GM12878 (cell line): Measurements from ENCODE around the gene RRP15. TPM values are rescaled to one million over a fixed set of nuclear protein-coding genes. Genes with fewer than 3 reads are reported as not detected.

ENCODE experiments used
- ATAC-seq: fragments of 200-7000 bp; cut with Tn5 transposase; 3 replicates; pipeline ENCODE4 v1.9.1; 2020; ENCODE audit warnings: mild to moderate bottlenecking, moderate library complexity
- BruUV-seq: library from RNA; stranded (reverse); fragments of 400-500 nt; replicated peaks from 2 replicates; lab custom pipeline; 2021; lab: Mats Ljungman, UMichigan
- CTCF ChIA-PET: fragments of 300-600 bp; sonication (Branson Sonifier 250); formaldehyde crosslinking; extraction: SDS; loops from one replicate; lab custom pipeline; 2021; ENCODE audit warnings: inconsistent platforms; lab: Yijun Ruan, JAX
- POLR2A ChIA-PET: fragments of 350-600 bp; formaldehyde crosslinking; extraction: SDS; loops from one replicate; lab custom pipeline; 2021; ENCODE audit warnings: inconsistent platforms; lab: Charles Lee
- RAD21 ChIA-PET: fragments of 300-600 bp; sonication (Branson Sonifier 250); formaldehyde crosslinking; loops from one replicate; lab custom pipeline; 2023; ENCODE audit warnings: antibody characterized with exemption; ENCODE audit not compliant: unreplicated experiment; lab: Charles Lee
- SMC1A ChIA-PET: fragments of 300-600 bp; sonication (Branson Sonifier 250); formaldehyde crosslinking; loops from one replicate; lab custom pipeline; 2023; ENCODE audit not compliant: unreplicated experiment, uncharacterized antibody; lab: Charles Lee
- DNase-seq: peaks from one replicate; pipeline ENCODE4 v3.0.0-alpha.2; 2011; ENCODE audit warnings: low read depth, low spot score
- FAIRE-seq: peaks from 3 replicates; lab custom pipeline; 2011; peaks lifted over from hg19 to GRCh38; lab: Jason Lieb, UNC
- H2AFZ ChIP-seq: 2 replicates; pipeline ENCODE4 v1.6.0; 2011; ENCODE audit warnings: low read depth, low read length, control low read depth; ENCODE audit not compliant: control insufficient read depth
- H3K27ac ChIP-seq: 2 replicates; pipeline ENCODE4 v1.5.1; 2011; ENCODE audit warnings: control low read depth; ENCODE audit not compliant: control insufficient read depth, insufficient read depth
- H3K27me3 ChIP-seq, 2 experiments: replicated peaks in 1 of 2; 2 replicates each; pipeline versions ENCODE4 v1.6.0 to v1.6.1; 2011; ENCODE audit warnings: low read length in 1 of 2; ENCODE audit not compliant: control insufficient read depth in 2 of 2, insufficient read depth in 2 of 2
- H3K36me3 ChIP-seq, 2 experiments: 2 replicates each; pipeline ENCODE4 v1.5.1; 2011; ENCODE audit warnings: low read length in 1 of 2; ENCODE audit not compliant: control insufficient read depth in 2 of 2, insufficient read depth in 2 of 2
- H3K4me1 ChIP-seq: 2 replicates; pipeline ENCODE4 v1.6.1; 2011; ENCODE audit warnings: mild to moderate bottlenecking, low read length, moderate library complexity, mixed read lengths; ENCODE audit not compliant: control insufficient read depth, insufficient read depth
- H3K4me2 ChIP-seq: 2 replicates; pipeline ENCODE4 v1.6.0; 2011; ENCODE audit warnings: control low read depth; ENCODE audit not compliant: control insufficient read depth, insufficient read depth
- H3K4me3 ChIP-seq: fragments of 200-600 bp; sonication (generic); 2 replicates; pipeline ENCODE4 v1.5.1; 2016
- H3K79me2 ChIP-seq: 2 replicates; pipeline ENCODE4 v1.6.0; 2011; ENCODE audit warnings: low read length; ENCODE audit not compliant: control insufficient read depth, insufficient read depth
- H3K9ac ChIP-seq: 2 replicates; pipeline ENCODE4 v1.8.0; 2011; ENCODE audit warnings: low read length, control low read depth, mixed read lengths; ENCODE audit not compliant: control insufficient read depth, insufficient read depth
- H3K9me3 ChIP-seq: replicated peaks from 3 replicates; pipeline ENCODE4 v1.5.1; 2011; ENCODE audit warnings: mild to moderate bottlenecking, low read length; ENCODE audit not compliant: control insufficient read depth, insufficient read depth
- H4K20me1 ChIP-seq: 2 replicates; pipeline ENCODE4 v1.6.0; 2011; ENCODE audit not compliant: control insufficient read depth, insufficient read depth
- ASH2L ChIP-seq: fragments of 300-600, 200-600 bp; sonication (generic); IDR thresholded peaks from 2 replicates; pipeline ENCODE4 v1.6.1; 2017; ENCODE audit warnings: low read depth, mild to moderate bottlenecking, borderline replicate concordance
- BHLHE40 ChIP-seq, 2 experiments: fragments of 450-650 bp in 1 of 2; IDR thresholded peaks; 2 replicates each; pipeline ENCODE4 v1.6.1; 2011 to 2017; ENCODE audit warnings: low read depth in 2 of 2, borderline replicate concordance in 1 of 2, improper control_type of control experiment in 1 of 2, low read length in 1 of 2, mild to moderate bottlenecking in 1 of 2
- CHD4 ChIP-seq: fragments of 200-600 bp; sonication (generic); IDR thresholded peaks from 2 replicates; pipeline ENCODE4 v1.6.1; 2016; ENCODE audit warnings: mild to moderate bottlenecking
- FOXM1 ChIP-seq: IDR thresholded peaks from 2 replicates; pipeline ENCODE4 v1.6.1; 2012; ENCODE audit warnings: low read depth, mild to moderate bottlenecking, inconsistent platforms, low read length, moderate library complexity
- JUND ChIP-seq: IDR thresholded peaks from 2 replicates; pipeline ENCODE4 v1.6.1; 2012; ENCODE audit warnings: low read depth, mild to moderate bottlenecking, low read length, improper control_type of control experiment, moderate library complexity
- MXI1 ChIP-seq: fragments of 150-350 bp; IDR thresholded peaks from 2 replicates; pipeline ENCODE4 v1.6.1; 2011; ENCODE audit warnings: low read depth, mild to moderate bottlenecking, inconsistent platforms, low read length, improper control_type of control experiment
- NFXL1 ChIP-seq: fragments of 450-650 bp; IDR thresholded peaks from 2 replicates; pipeline ENCODE4 v1.6.1; 2017; ENCODE audit warnings: antibody characterized with exemption, mild to moderate bottlenecking, borderline replicate concordance
- NR2F1 ChIP-seq: fragments of 450-650 bp; conservative IDR thresholded peaks from 2 replicates; pipeline ENCODE4 v1.6.1; 2017; ENCODE audit warnings: mild to moderate bottlenecking
- RAD21 ChIP-seq: IDR thresholded peaks from 2 replicates; pipeline ENCODE4 v1.6.1; 2011; ENCODE audit warnings: mild to moderate bottlenecking, low read depth, low read length, moderate library complexity; ENCODE audit not compliant: insufficient read depth
- TARDBP ChIP-seq: IDR thresholded peaks from 2 replicates; pipeline ENCODE4 v1.6.1; 2016; ENCODE audit warnings: borderline replicate concordance
- TCF7 ChIP-seq: IDR thresholded peaks from 2 replicates; pipeline ENCODE4 v1.6.1; 2014; ENCODE audit warnings: antibody characterized with exemption, borderline replicate concordance
- YBX1 ChIP-seq: fragments of 450-650 bp; IDR thresholded peaks from 2 replicates; pipeline ENCODE4 v1.6.1; 2016; ENCODE audit warnings: antibody characterized with exemption
- YY1 ChIP-seq: IDR thresholded peaks from 2 replicates; pipeline ENCODE4 v1.6.1; 2011; ENCODE audit warnings: low read depth, mild to moderate bottlenecking, low read length
- ZNF384 ChIP-seq: IDR thresholded peaks from 2 replicates; pipeline ENCODE4 v1.6.1; 2012; ENCODE audit warnings: low read depth, mild to moderate bottlenecking, low read length, improper control_type of control experiment, borderline replicate concordance
- WGBS: methylation state at CpG from one replicate; pipeline ENCODE4 v1.1.6; 2016; ENCODE audit warnings: low lambda C conversion rate; ENCODE audit not compliant: insufficient replicate concordance, insufficient coverage; ENCODE audit errors: missing lambda C conversion rate; 5-methylcytosine and 5-hydroxymethylcytosine counted together
- in situ Hi-C: fragments of 300-500 bp; cut with MboI; formaldehyde crosslinking; loops from 9 replicates; pipeline ENCODE4 v1.14.3; 2018; ENCODE audit warnings: mixed read lengths
- intact Hi-C: fragments of 100-400 bp; cut with micrococcal nuclease; formaldehyde crosslinking; loops from one replicate; pipeline ENCODE4 v1.14.2; 2022; ENCODE audit not compliant: unreplicated experiment
- polyA plus RNA-seq, 11 experiments: library from polyadenylated mRNA; depleted of rRNA in 4 of 11; unstranded in 6 of 11; stranded (reverse) in 5 of 11; fragments of >200 nt; fragmentation: Nextera tagmentation in 4 of 11; fragmentation: Illumina TruSeq in 1 of 11; extraction: Ambion mirVana in 4 of 11; extraction: Trizol in 1 of 11; gene quantifications; 1 replicate in 1 of 11; 2 replicates in 10 of 11; pipeline versions ENCODE4 v1.2.1 to v1.2.3, GENCODE V29; 2011 to 2016; ENCODE audit warnings: inconsistent platforms in 2 of 11, missing spikeins in 2 of 11, low read depth in 1 of 11
- total RNA-seq, 4 experiments: library from RNA; depleted of rRNA in 3 of 4; stranded (reverse); fragments of >200 nt in 3 of 4; fragmentation: Illumina TruSeq in 1 of 4; extraction: Trizol in 1 of 4; gene quantifications; 2 replicates each; pipeline versions ENCODE4 v1.2.1 to v1.2.3, GENCODE V29; 2013 to 2021
- TF ChIP-seq, protein P1 (sequence below): fragments of 450-650 bp; IDR thresholded peaks from 2 replicates; pipeline ENCODE4 v1.6.1; 2017; ENCODE audit warnings: mild to moderate bottlenecking
- TF ChIP-seq, protein P2 (sequence below): fragments of 450-650 bp; IDR thresholded peaks from 2 replicates; pipeline ENCODE4 v1.6.1; 2017; ENCODE audit warnings: antibody characterized with exemption, mild to moderate bottlenecking, moderate library complexity
- TF ChIP-seq, protein P3 (sequence below): IDR thresholded peaks from 2 replicates; pipeline ENCODE4 v1.6.1; 2012; ENCODE audit warnings: low read depth, low read length, improper control_type of control experiment

The RRP15 gene
- total and polyA plus RNA-seq, 10 of the 15 experiments (the other 5 are each of a cell fraction or from before 2014, with no cell fraction given) = 5.6 to 37.8 (median 19.1) TPM

DNA sequence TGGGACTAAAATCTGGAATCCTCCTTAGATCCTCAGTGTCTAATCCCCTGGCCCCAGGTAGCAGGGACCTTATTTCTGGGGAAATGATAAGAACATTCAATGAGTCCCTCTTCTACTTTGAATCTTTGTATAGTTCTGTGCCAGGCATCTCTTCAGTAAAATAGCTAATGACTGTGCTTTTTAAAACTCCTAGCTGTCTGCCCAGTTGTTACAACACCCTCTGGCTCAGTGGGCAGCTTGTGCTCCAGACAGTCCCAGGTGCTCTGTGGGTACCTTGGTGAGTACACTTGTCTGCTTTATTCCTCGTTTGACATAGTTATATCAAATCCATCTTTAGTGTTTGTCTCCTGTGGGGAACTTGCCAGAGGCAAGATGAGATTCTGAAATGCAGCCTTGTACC lies 78.0 kb downstream of the RRP15 start (continued):
- TF ChIP-seq, protein P1, sequence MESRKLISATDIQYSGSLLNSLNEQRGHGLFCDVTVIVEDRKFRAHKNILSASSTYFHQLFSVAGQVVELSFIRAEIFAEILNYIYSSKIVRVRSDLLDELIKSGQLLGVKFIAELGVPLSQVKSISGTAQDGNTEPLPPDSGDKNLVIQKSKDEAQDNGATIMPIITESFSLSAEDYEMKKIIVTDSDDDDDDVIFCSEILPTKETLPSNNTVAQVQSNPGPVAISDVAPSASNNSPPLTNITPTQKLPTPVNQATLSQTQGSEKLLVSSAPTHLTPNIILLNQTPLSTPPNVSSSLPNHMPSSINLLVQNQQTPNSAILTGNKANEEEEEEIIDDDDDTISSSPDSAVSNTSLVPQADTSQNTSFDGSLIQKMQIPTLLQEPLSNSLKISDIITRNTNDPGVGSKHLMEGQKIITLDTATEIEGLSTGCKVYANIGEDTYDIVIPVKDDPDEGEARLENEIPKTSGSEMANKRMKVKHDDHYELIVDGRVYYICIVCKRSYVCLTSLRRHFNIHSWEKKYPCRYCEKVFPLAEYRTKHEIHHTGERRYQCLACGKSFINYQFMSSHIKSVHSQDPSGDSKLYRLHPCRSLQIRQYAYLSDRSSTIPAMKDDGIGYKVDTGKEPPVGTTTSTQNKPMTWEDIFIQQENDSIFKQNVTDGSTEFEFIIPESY = no peak
- TF ChIP-seq BHLHE40 (IDR thresholded peaks at IDR 0.05; ENCODE audit: borderline replicate concordance in 1 of 2, low read depth in 2 of 2, low read length in 1 of 2) = no peak
- TF ChIP-seq YY1 = no peak
- no peak for TF ChIP-seq FOXM1
- TF ChIP-seq CHD4 = no peak

DNA sequence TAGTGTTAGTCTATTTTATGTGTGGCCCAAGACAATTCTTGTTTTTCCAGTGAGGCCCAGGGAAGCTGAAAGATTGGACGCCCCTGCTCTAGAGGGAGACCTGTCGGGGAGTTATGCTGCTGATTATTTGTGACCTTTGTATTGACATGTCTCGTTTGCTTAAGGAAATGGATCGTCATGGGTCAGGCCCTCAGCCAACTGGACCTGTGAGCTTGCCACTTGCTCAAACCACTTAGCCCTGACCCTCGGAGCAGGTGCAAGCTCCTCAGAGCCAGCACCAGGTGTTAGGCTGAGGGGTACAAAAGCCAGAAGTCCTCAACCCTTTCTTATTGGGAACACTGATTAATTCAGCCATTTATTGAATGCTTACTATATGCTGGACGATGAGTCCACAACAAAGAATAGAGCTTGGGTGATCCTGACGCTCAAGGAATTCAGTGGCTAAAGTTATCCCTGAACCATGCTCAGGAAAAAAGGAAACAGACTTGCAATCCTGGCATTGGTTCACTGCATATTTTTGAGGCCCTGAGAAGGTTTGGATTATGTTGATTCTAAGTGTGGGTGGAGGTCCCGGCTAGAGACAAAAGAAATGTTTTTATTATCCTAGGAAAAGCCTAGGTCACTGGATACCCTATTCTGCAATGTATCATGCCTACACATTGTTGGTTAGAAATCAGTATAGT lies 79.1 kb downstream of the RRP15 start:
- no peaks in the 10 kb centered on the region for H3K9me3 ChIP-seq
- no peak for DNase-seq
- H3K4me1 ChIP-seq = no peaks in the 10 kb centered on the region
- ATAC-seq = no peak
- H4K20me1 ChIP-seq = no peaks in the 10 kb centered on the region
- WGBS = 61% methylated on average over 8 of the region's 8 CpGs
- intact Hi-C loops = no loop called here
- no TSS peak for BruUV-seq
- no peaks in the 10 kb centered on the region for H3K79me2 ChIP-seq
- FAIRE-seq = no peak
- SMC1A ChIA-PET = interaction anchor here (1.1 kb wide), 1 partner anchor 9 kb away, joined by 4 read pairs; no protein-coding TSS in a partner anchor
- no peak overlapping the region for H3K4me2 ChIP-seq
- no peak overlapping the region for H2AFZ ChIP-seq
- H3K27me3 ChIP-seq = no peaks in the 10 kb centered on the region
- no peak overlapping the region for H3K9ac ChIP-seq
- in situ Hi-C loops = no loop called here
- POLR2A ChIA-PET = no interaction called here
- H3K4me3 ChIP-seq = no peak overlapping the region
- CTCF ChIA-PET = interaction anchor here (1.2 kb wide), 1 partner anchor 13 kb away, joined by 3 read pairs; no protein-coding TSS in a partner anchor
- no peak overlapping the region for H3K27ac ChIP-seq
- RAD21 ChIA-PET = no interaction called here
- H3K36me3 ChIP-seq = no peaks in the 10 kb centered on the region
- no peak for TF ChIP-seq YBX1
- TF ChIP-seq TCF7 = no peak
- TF ChIP-seq ZNF384 = no peak
- TF ChIP-seq TARDBP = no peak
- TF ChIP-seq RAD21 = no peak
- TF ChIP-seq NR2F1 = no peak
- TF ChIP-seq, protein P2, sequence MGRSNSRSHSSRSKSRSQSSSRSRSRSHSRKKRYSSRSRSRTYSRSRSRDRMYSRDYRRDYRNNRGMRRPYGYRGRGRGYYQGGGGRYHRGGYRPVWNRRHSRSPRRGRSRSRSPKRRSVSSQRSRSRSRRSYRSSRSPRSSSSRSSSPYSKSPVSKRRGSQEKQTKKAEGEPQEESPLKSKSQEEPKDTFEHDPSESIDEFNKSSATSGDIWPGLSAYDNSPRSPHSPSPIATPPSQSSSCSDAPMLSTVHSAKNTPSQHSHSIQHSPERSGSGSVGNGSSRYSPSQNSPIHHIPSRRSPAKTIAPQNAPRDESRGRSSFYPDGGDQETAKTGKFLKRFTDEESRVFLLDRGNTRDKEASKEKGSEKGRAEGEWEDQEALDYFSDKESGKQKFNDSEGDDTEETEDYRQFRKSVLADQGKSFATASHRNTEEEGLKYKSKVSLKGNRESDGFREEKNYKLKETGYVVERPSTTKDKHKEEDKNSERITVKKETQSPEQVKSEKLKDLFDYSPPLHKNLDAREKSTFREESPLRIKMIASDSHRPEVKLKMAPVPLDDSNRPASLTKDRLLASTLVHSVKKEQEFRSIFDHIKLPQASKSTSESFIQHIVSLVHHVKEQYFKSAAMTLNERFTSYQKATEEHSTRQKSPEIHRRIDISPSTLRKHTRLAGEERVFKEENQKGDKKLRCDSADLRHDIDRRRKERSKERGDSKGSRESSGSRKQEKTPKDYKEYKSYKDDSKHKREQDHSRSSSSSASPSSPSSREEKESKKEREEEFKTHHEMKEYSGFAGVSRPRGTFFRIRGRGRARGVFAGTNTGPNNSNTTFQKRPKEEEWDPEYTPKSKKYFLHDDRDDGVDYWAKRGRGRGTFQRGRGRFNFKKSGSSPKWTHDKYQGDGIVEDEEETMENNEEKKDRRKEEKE = no peak
- TF ChIP-seq MXI1 = no peak
- TF ChIP-seq NFXL1 = no peak
- TF ChIP-seq, protein P3, sequence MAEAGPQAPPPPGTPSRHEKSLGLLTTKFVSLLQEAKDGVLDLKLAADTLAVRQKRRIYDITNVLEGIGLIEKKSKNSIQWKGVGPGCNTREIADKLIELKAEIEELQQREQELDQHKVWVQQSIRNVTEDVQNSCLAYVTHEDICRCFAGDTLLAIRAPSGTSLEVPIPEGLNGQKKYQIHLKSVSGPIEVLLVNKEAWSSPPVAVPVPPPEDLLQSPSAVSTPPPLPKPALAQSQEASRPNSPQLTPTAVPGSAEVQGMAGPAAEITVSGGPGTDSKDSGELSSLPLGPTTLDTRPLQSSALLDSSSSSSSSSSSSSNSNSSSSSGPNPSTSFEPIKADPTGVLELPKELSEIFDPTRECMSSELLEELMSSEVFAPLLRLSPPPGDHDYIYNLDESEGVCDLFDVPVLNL = no peak
- TF ChIP-seq ASH2L = no peak
- TF ChIP-seq JUND = no peak
